CD4-positive, alpha-beta T cell treated with Interferon alpha-2 for 1 hour (primary cell): ENCODE results near the gene LRRC55.

Source experiments
- DNase-seq, 2 donors: peaks; one replicate each; pipeline ENCODE4 v3.0.0-alpha.2; 2020 to 2022

LRRC55 gene

DNA sequence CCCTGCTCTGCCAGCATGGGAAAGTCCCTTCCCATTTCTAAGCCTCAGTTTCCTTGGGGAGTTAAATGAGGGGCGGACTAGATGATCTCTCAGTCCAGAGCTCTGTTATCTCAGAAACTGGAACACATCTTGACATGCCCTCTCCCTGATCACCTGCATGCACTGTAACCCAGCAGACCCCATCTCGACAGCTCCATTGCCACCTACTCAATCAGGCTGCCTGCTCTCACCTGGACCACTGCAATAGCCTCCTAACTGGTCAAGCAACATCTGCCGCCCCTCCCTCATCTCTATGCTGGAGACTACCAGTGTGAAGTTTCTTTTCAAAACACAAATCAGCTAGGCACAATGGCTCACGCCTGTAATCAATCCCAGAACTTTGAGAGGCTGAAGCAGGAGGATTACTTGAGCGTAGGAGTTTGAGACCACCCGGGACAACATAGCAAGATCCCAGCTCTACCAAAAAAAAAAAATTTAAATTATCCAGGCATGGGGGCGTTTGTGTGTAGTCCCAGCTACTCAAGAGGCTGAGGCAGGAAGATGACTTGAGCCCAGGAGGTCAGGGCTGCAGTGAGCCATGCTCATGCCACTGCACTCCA, 22.2 kb downstream of the LRRC55 start:
- no peak for DNase-seq

DNA sequence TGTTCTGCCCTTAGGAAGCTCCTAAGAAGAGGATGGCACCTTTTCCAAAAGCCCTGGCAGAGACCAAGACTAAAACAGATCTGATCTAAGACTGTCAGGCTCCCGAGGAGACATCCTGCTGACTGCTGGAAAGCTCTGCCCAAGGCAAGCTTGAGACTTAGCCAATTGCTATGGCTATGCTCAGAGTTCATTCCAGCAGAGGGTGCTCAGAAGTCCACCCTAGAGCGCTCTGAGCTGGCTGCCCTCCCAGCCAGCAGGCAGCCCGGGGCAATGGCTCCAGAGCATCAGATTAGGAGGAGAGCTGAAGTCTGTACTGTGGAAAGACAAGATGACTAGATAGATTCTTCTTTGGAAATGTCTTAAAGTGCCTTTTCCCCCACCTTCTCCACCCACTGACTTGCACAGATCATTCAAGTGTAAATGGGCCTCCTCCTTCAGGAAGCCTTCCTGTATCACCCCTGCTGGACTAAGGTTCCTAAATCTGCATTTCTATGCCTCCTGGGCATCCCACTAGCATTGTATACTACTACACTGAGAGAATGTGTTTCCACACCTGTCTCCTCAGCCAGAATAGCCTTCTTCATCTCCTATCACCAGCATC, 23.4 kb downstream of the LRRC55 start:
- no peak for DNase-seq

DNA sequence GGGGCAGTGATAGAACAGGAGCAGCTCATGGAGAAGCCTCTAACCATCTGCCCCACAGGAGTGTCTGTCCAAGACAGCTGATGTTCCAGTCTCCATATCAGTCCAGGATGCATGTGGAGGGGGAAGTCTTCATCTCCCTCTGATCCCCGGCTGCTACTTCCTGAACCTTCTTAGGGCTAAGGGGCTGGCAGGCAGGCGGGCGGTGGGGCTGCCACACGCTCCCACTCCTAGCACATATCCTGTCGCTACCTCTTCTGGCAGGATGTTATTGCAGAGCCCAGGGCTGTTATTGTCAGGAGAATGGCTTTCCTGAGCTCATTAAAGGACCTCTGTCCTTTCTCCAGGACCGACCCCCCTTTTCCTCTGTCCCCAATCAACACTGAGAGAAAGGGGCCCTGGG, 25.4 kb downstream of the LRRC55 start:
- DNase-seq: no peak

DNA sequence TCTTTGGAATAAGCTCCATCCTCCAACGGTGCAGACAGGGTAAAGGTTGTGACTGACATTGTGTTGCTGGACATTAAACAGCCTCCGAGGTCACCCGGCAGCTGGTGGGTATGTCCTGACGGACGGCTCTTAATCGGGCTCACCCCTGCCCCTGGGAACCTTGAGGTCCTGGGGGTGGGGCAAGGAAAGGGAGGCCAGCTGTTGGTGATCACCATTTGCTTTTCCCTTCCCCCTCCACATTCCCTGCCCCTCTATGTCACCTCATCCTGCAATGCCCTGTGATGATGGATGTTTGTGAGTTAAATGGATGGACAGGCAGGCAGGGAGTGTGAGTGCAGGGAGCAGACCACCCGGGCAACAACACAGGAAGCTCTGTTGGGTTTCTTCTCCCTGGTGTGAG, 29.0 kb downstream of the LRRC55 start:
- DNase-seq: no peak

DNA sequence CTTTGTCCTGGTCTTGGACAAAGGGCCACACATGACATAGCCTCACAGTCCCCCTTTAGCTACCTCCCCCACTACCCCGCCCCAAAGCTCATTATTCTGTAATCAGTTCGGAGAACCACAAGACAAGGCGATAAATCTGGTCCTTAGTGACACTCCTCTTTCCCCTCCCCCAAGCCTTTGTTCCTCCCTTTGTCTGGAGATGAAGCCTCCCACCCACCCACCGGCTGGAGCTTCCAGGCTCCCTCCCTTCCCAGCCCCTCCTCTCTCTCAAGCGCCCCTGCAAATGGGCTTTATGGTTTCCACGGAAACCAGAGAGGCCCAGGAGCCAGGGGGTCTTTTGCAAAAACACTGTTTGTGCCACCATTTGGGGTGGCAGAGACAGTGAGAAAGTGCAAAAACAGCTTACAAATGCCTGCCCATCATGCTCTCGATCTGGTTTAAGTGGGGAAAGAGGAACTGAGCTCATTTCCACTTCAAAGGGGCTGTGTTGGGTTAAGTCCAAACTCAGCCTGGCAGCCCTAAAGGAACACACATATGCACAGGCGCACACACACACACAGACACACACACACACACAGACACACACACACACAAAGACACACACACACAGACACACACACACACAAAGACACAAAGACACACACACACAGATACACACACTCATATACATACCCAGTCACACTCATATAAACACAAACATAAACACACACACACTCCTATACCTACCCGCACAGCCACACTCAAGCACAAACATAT, 31.8 kb downstream of the LRRC55 start:
- DNase-seq: no peak

DNA sequence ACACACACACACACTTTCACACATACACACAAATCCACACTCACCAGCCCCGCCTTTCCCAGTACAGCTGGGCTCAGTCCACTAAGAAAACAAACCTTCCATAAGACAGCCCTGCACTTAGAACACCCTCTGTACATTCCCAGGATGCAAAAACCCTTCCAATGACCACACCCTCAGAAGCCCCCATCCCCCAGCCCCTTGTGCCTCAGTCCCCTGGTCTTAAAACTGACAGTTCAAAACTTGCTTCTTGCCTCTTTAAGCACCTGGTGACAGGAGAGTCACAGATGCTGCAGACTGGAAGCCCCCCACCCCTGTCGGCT, 32.3 kb downstream of the LRRC55 start:
- no peak for DNase-seq

DNA sequence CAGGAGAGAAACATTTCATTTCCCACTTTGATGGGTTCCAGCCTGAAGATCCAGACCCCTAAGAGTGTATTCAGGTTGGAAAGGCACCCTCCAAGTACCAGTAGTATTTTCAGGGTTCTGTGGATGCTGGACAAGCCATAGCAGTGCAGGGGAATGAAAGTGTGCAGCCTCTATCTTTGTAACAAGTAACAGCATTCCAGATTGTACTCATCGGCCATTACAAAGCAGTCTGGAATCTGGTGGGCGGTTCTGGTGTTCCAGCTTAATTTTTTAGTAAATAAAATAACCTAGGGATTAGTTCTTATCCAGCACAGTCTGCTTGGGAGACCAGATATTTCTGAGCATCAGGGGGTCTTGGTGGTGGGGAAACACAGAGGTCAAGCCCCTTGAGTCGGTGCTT, 32.7 kb downstream of the LRRC55 start:
- no peak for DNase-seq

DNA sequence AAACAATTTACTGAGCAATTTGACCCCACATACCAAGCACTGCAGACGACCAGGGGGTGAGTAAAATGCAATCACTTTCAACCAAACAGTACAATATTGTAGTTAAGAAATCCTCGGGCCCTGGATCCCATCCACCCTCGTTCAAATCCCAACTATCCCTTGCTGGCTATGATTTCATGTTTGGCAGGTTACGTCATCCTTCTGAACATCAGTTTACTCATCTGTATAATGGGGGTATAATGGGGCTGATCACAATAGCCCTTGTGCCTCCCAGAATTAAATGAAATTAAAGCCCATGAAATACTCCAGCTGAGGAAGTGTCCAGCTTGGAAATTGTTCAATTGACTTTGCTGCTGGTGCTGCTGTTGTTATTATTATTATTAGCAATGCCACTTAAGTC, 34.7 kb downstream of the LRRC55 start:
- no peak for DNase-seq

DNA sequence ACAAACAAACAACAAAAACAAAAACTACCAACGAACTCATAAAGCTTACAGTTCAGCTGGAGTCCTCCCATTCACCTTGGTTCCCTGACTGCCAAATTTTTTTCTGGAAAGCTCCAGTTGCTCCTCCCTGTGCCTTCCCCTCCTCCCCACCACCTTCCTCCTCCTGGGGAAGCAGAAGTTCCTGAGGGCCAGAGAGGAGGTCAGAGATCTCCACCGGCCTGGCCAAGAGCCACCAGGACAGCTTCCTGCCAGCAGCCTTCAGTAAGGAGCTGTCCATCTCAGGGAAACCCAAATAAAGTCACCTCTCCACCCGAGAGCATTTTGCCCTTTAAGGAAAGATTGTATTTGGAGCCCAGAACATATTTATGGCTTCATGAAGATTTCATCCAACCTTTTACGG, 35.3 kb downstream of the LRRC55 start:
- no peak for DNase-seq

DNA sequence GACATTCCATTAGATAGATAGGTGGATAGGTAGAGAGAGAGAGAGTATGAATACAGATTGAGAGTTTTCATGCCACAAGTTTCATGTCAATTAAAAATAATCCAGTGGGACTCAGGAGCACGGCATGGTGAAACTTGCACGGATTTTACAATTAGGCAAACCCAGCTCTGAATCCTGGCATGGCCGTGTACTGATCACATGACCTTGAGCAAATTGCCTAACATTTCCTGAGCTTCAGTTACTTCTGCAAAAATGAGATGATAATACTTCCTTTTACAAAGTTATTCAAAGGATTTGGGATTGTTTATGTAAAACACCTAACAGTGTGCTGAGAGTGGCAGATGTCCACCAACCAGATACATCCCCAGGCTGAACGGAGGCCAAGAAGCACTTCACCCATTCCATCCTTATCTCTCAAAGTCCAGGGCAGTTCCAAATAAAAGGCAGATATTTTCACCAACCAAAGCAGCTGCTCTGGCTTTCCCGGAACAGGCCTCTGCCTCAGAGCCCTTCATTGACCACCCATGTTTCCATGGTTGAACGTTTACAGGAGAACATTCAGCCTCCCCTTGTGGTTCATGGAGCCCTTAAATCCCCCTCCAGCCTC, 37.4 kb downstream of the LRRC55 start:
- DNase-seq: no peak

DNA sequence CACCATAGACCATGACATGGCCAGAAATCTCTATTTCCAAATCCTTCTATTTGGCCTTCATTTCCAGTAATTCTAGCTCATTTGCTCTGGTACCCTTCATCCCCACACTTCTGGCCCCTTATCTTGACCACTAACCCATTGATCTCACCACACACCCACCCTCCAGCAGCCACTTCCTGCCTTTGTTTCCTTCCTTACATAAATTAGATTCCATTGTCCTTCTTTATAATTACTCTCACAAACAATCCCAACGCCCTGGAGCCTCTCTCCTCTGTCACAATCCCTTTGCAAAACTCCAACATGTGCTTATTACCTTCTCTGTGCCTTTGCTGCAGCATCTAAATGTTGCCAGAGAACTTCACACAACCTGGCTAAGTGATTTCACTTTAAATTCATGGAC, 40.5 kb downstream of the LRRC55 start:
- no peak for DNase-seq

DNA sequence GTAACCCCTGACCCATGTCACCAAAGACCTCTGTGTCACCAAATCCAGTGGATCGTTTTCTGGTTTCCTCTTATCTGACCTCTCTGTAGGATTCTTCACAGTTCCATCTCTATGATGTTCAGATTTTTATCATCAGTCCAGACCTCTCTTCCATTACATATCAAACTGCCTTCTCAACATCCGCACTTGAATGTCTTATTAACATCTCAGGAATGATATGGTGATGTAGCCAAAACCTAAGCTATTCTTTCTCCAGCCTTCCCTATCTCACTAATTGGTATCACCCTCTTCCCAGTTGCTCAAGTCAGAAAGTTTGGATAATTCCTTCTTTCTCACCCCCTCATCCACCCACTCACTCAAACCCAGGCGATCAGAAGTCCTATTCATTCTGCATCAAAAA, 41.8 kb downstream of the LRRC55 start:
- DNase-seq: no peak

DNA sequence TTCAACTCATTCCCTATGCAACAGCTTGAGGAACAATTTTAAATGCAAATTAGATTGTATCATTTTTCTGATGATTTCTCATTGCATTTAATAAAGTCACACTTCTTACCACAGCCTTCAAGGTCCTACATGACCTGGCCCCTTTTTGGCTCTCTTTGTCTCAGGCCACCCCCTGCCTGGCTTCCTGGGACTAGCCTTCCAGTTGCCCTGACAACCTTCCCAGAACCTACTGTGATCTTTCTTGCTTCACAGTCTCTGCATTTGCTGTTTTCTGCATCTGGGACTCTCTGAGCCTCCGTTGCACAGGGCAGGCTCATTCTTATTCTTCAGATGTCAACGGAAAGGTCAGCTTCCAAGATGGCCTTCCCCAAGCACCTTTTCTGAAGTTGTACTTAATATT, 42.4 kb downstream of the LRRC55 start:
- DNase-seq: no peak

DNA sequence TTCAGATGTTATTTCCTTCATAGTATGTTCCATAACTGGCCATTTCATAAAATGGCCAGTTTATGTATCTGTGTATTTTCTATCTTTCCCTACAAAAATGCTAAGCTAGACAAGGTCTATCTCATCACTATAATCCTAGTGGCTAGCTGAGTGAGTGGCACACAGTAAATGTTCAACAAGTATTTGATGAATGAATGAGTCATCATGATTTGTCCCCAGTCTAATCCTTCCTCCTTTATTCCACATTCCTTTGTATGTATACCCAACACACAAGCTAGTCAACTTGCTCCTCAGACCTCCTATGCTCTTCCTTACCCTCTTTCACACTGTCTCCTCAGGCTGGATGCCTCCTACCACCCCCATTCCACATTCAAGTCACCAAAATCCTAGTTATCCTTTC, 42.8 kb downstream of the LRRC55 start:
- no peak for DNase-seq

DNA sequence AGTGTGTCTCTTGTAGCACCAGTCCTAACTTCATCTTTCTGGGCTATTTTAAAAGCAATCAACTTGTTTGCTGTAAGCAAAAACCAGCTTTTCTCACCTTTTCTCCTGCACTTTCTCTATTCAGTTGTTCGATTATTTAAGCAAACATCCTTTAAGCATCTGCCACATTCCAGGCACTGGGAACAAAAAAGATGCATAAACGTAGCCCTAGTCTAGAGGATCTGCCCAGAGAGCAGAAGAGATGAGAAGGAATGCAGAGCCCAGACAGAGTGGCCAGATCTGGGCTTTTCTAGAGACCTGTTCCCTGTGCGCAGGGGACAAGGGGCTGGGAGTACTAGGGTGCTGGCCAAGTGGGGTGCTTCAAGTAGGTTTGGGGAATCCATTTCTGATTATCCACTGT, 46.8 kb downstream of the LRRC55 start:
- DNase-seq: no peak

DNA sequence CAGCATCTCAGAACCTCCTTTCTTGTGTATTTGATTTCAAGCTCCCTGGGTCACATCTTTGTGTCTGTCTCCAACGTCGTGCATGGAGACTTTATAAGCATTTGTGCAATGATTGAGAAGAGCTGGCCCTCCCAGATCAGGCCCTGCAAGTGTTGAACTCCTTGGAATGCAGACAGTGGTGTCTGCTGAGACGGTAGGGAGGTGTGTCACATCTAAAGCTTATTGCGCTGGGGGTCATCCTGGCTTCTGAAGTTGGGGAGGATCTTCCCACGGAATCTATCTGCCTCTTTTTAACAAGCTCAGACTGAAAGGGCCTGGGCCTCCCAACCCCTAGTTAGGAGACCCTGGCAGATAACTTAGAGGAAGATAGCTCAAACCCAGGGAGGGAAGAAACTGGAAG, 48.6 kb downstream of the LRRC55 start:
- no peak for DNase-seq

DNA sequence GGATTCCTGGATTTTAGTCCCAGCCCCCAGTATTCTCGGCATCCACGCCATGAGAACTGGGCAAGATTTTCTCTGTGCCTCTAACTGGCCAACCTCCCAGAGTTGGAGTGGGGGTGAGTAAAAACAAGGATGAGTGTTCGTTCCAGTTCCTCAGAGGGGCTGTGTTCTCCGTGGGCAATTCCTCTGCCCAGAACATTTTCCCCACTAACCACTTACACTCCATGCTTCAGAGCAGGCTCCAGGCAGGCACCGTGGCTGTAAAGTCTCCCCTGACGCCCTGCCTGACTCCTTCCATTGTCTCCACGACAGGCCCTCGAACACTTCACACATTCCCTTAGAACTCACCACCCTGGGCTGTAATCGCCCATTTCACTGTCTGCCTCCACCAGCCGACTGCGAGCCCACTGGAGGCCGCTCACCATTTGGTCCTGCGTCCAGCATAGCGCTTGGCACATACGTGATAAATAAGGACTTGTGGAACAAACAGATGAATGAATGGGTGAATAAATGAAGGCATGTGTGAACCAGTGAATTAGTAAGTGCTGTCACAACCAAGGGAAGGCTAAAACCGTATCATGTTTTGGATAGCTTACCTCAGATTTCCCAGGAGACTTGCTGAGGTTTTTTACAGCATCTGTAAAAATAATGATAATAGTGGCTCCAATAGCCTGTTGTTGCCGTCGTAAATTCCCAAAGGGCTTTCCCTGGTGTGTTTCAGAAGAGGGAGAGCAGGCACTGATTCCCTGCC, 49.2 kb downstream of the LRRC55 start:
- DNase-seq: no peak

DNA sequence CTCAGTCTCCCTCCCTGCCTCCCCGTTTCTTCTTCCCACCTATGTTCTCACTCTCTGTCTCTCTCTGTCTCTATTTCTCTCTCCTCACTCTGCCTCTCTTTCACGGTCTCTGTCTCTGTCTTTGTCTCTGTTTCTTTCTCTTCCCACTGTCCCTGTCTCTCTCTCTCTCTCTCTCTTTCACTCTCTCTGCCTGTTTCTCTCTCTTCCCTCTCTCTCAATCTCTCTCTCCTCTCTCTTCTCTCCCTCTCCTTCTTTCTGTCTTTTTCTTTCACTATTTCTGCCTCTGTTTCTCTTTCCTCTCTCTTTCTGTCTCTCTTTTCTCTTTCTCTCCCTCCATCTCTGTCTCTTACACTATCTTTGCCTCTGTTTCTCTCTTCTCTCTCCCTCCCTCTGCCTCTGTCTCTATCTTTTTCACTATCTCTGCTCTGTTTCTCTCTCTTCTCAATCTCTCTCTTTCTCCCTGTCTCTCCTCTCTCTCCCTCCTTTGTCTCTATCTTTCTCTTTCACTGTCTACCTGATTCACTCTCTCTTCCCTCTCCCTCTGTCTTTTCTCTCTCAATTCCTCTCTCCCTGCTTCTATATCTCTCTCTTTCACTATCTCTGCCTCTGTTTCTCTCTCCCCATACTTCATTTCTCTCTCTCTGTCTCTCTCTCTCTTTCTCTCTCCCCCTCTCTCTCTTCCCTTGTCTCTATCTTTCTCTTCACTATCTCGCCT, 49.9 kb downstream of the LRRC55 start:
- no peak for DNase-seq

DNA sequence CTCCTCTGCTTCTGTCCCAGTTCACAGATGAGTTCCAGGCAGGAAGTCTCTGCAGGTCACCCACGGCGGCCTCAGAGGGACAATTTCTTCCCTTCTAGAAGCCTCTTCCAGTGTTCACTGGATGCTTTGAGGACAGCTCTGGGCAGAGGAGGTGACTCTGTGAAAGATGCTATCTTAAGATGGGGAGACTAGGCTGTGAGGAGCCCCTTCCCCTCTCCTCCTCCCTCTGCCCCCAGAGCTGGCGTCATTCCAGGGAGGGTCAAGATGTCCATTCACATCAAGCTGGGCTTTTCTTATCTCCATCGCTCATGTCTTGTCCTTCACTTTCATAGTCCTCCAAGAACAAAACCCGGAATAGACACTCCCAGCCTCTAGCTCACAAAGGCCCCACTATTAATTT, 51.9 kb downstream of the LRRC55 start:
- DNase-seq: no peak

DNA sequence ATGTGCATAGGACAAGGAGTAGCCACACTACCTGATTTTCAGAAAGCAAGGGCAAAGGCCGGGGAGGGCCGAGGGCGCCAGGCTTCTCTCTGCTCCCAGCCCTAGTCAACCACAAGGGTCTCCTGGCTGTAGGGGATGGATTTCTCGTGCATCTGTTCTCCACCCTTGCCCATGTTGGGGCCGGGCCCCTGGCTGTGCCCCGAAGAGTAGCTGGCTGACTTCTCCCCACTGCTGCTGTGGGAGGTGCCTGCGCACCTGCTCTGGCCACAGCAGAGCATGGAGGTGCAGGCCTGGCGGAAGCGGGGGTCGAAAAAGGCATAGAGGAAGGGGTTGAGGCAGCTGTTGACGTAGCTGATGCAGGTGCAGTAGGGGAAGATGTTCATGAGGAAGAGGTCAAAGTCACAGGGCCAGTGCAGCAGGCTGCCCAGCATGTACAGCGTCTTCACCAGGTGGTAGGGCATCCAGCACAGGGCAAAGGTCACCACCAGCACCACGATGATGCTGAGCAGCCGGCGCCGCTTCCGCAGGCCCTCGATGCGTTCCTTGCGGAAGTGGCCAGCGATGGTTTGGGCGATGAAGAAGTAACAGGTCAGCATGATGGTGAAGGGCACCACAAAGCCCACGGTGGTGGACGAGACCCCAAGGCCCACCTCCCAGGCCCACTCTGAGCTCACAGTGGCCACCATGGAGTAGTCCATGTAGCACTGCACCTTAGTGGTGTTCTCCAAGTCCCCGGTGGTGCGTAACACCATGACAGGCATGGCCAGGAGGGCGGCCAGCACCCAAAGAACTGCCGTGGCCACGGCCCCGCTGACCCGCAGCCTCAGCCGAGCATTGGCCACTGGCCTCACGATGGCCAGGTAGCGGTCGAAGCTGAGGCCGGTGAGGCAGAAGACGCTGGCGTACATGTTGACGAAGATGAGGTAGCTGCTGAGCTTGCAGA, 54.3 kb downstream of the LRRC55 start:
- DNase-seq: no peak

DNA sequence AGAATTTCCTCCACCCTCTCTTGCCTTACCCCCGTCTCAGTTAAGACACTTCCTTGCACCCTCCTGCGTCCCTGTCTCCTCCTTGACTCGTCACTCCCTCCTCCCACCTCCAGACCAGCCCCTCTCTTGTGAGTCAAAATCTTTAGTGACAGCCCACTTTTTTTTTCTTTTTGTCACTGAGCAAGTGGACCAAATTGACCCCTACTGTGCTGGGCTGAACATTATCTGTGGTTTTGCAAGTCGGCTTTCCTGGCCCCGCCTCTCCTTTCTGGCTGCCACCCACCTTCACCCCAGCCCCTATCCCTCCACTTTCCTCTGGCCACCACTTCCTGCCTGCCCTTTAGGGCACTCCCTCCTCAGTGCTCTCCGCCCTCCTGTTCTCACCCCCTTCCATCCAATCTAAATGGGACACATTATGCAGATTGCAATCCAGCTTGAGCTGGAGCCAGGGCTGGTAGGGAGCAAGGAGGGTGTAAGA, 55.5 kb downstream of the LRRC55 start, which contains the start of gene APLNR:
TSS of gene APLNR (minus strand) at position 47 of the 478 bp plus-strand sequence. CDS start 246 bp downstream, outside the sequence.
- DNase-seq: no peak
